VCaP (cell line): ENCODE measurements around the gene UMAD1.

Source experiments
- H3K27ac ChIP-seq: fragments of 450-650 bp; 2 replicates; pipeline ENCODE4 v1.5.1; 2017
- TF ChIP-seq, protein P1 (sequence below): fragments of 450-650 bp; conservative IDR thresholded peaks from 2 replicates; pipeline ENCODE4 v1.5.1; 2017; ENCODE audit warnings: mild to moderate bottlenecking, moderate library complexity

Gene UMAD1

DNA sequence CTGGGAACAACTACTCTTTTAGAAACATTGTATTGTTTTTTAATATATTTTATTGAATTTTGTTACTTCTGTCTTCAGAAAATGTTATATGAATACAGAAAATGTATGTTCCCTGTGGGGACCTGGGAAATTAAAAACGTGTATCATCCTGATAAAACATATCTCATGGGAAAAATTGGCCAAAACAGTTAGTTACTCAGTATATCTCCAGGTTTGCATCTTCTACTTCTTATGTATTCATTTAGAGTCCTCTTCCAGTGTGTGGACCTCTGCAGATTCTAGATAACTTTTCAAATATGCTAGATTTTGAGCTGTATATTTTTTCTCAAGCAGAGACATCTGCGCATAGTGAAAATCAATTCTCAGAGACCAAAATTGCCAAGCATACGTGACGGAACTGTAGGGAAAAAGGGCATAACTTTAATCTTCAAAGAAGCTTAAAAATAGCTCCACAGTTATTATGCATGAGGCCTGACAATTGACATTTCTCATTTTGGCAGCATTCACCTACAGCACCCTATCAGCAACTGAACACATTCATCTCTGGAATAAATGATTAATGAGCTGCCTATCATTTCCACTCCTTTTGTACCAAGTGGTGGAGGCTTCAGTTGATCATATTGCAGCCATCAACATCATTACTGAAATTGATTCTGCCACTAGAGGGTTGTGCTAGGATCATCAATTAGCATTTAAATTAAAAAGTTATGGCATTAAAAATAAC, 26.4 kb upstream of the UMAD1 start:
- TF ChIP-seq, protein P1, sequence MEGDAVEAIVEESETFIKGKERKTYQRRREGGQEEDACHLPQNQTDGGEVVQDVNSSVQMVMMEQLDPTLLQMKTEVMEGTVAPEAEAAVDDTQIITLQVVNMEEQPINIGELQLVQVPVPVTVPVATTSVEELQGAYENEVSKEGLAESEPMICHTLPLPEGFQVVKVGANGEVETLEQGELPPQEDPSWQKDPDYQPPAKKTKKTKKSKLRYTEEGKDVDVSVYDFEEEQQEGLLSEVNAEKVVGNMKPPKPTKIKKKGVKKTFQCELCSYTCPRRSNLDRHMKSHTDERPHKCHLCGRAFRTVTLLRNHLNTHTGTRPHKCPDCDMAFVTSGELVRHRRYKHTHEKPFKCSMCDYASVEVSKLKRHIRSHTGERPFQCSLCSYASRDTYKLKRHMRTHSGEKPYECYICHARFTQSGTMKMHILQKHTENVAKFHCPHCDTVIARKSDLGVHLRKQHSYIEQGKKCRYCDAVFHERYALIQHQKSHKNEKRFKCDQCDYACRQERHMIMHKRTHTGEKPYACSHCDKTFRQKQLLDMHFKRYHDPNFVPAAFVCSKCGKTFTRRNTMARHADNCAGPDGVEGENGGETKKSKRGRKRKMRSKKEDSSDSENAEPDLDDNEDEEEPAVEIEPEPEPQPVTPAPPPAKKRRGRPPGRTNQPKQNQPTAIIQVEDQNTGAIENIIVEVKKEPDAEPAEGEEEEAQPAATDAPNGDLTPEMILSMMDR = no peak
- no peak overlapping the region for H3K27ac ChIP-seq

DNA sequence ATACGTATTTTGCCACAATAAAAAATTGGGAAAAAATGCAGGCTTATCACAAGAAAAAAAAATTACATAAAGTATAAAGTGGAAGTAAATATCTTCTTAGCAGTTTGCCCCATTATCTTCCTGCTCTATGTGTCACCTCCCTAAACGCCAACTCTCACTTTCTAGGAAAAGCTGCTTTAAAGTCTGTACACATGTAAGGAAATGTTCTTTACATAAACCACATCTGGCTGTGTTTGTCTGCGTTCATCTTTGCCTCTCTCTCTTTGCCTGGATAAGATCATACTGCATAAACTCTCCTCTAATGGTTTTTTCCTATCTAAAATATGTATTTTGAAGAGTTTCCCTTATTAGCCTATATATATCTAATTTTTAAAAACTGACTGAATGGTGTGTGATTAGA, 23.0 kb upstream of the UMAD1 start:
- TF ChIP-seq, protein P1 = no peak

DNA sequence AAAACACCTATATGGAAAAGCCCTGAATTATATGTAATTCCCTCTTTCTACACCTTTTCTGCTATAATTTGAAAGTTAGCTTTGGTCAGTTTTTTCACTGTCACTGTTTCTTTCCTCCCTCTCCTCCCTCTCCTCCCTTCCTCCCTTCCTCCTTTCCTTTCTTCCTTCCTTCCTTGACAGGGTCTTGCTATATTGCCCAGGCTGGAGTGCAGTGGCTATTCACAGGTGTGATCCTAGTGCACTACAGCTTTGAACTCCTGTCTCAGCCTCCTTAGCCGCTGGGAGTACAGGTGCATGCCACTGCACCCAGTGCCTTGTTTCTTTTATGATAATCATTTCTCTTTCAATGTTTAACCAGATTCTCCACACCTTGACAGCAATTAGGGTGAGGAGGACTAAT, 22.1 kb upstream of the UMAD1 start:
- TF ChIP-seq, protein P1 = no peak
- no peak overlapping the region for H3K27ac ChIP-seq

More for the DNA sequence above, 23.0 kb upstream of the UMAD1 start:
- no peak overlapping the region for H3K27ac ChIP-seq

DNA sequence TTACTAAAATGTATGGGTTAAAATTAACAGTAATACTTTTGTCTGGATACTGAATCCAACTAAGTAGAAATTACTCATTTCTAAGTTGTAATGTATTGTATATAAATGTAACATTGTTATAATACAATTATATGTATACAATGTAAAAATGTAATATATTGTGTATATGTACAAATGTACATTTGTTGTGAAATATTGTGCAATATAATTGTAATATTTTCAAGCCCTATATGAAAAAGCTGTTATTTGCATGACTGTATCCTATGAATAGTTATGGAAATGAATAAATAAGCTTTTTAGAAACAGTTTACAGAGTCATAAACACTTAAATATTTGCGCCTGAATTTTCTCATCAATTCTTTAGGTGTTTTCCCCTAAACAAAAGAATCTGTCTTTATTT, 20.3 kb upstream of the UMAD1 start:
- TF ChIP-seq, protein P1 = no peak
- H3K27ac ChIP-seq = no peak overlapping the region

DNA sequence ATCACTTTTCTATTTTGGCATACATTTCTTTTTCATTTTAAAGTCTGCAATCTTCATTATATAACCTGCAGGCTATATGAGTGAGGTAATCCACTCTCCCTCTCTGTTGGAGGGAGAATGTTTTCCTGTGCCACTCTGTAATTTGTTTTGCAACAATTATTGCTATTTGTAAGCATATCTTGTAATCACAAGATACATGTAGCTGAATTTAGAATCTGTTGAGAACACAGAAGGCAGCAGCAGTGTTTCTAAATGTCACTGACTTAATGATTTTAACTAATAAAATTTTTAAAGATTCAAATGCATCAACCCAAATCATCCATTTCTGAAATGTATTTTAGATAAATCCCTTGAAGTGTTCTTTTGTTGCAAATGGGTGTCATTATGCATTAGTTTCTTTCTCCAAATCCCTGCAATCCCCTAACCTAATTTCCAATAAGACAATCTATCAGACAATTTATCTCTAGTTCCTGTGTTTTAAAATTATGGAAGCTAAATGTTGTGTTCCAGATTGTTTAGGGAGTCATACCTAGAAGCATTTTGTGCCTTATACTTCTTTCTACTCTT, 19.8 kb upstream of the UMAD1 start:
- no peak overlapping the region for H3K27ac ChIP-seq
- TF ChIP-seq, protein P1 = no peak

DNA sequence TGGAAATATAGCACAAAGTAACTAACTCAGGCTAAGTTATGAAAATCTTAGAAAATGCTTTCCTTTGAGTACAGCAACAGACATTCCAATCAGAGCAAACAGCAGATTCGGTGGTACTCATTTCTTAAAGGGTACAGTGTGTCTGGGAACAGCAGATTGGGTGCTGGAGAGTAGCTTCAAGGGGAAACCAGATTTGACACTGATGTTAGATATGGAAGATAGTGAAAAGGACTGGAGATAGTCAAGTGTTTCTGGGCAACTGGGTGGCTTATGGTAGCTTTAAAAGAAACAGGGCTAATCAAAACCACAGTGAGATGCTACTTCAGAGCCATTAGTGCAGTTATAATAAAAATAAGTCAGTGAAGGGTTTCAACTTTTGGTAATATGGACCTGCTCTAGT, 12.1 kb upstream of the UMAD1 start:
- TF ChIP-seq, protein P1 = no peak
- H3K27ac ChIP-seq = no peak overlapping the region

DNA sequence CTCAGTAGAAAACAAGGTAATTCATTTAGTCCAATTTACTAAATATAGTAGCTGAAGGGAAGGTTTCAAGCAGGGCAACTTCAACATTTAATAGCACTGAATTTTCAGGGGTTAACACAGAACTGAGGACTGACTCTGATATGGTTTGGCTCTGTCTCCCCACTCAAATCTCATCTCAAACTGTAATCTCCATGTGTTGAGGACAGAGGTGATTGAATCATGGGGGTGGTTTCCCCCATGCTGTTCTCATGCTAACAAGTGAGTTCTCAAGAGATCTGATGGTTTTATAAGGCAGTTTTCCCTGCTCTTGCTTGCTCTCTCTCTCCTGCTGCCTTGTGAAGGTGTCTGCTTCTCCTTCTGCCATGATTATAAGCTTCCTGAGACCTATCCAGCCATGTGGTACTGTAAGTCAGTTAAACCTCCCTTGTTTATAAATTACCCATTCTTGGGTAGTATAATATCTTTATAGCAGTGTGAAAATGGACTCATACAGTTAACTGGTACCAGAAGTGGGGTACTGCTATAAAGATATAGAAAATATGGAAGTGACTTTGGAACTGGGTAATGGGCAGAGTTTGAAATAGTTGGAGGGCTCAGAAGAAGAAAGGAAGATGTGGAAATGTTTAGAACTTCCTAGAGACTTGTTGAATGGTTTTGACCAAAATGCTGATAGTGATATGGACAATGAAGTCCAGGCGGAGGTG, 9.8 kb upstream of the UMAD1 start:
- TF ChIP-seq, protein P1 = no peak
- H3K27ac ChIP-seq = no peak overlapping the region
